GM06990 (cell line): ENCODE data around the gene NFKBIL1.

ENCODE experiments used
- DNase-seq: peaks from one replicate; pipeline ENCODE4 v3.0.0-alpha.2; 2011; ENCODE audit not compliant: insufficient read length; ENCODE audit errors: extremely low read depth
- H3K27me3 ChIP-seq: replicated peaks from 2 replicates; pipeline ENCODE4 v1.6.0; 2011; ENCODE audit warnings: low read length; ENCODE audit not compliant: control insufficient read depth, insufficient read depth
- H3K36me3 ChIP-seq: 2 replicates; pipeline ENCODE4 v1.5.1; 2011; ENCODE audit warnings: low read length; ENCODE audit not compliant: control insufficient read depth, insufficient read depth
- H3K4me3 ChIP-seq: replicated peaks from 2 replicates; pipeline ENCODE4 v1.5.1; 2011; ENCODE audit warnings: low read depth, mild to moderate bottlenecking, control low read depth, low read length
- TF ChIP-seq, protein P1 (sequence below): IDR thresholded peaks from 2 replicates; pipeline ENCODE4 v1.5.1; 2011; ENCODE audit warnings: low read length, control low read depth, mild to moderate bottlenecking, inconsistent platforms; ENCODE audit not compliant: insufficient read depth, poor library complexity, severe bottlenecking

Gene NFKBIL1

GRCh38 chr6:31528821-31529328, 18.5 kb upstream of the NFKBIL1 start, which contains the start of gene MCCD1:
TSS of gene MCCD1 (plus strand) at chr6:31528962. CDS start at chr6:31529015, 53 bp downstream.
- Histone ChIP-seq H3K36me3 (peaks cover 26% of the 10 kb centered on the region), H3K4me3 (no peak within 1 kb of the TSS), H3K27me3 (no peaks in the 10 kb centered on the region)
- DNase-seq, result no peak
- TF ChIP-seq, protein P1, sequence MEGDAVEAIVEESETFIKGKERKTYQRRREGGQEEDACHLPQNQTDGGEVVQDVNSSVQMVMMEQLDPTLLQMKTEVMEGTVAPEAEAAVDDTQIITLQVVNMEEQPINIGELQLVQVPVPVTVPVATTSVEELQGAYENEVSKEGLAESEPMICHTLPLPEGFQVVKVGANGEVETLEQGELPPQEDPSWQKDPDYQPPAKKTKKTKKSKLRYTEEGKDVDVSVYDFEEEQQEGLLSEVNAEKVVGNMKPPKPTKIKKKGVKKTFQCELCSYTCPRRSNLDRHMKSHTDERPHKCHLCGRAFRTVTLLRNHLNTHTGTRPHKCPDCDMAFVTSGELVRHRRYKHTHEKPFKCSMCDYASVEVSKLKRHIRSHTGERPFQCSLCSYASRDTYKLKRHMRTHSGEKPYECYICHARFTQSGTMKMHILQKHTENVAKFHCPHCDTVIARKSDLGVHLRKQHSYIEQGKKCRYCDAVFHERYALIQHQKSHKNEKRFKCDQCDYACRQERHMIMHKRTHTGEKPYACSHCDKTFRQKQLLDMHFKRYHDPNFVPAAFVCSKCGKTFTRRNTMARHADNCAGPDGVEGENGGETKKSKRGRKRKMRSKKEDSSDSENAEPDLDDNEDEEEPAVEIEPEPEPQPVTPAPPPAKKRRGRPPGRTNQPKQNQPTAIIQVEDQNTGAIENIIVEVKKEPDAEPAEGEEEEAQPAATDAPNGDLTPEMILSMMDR, result no peak

DNA sequence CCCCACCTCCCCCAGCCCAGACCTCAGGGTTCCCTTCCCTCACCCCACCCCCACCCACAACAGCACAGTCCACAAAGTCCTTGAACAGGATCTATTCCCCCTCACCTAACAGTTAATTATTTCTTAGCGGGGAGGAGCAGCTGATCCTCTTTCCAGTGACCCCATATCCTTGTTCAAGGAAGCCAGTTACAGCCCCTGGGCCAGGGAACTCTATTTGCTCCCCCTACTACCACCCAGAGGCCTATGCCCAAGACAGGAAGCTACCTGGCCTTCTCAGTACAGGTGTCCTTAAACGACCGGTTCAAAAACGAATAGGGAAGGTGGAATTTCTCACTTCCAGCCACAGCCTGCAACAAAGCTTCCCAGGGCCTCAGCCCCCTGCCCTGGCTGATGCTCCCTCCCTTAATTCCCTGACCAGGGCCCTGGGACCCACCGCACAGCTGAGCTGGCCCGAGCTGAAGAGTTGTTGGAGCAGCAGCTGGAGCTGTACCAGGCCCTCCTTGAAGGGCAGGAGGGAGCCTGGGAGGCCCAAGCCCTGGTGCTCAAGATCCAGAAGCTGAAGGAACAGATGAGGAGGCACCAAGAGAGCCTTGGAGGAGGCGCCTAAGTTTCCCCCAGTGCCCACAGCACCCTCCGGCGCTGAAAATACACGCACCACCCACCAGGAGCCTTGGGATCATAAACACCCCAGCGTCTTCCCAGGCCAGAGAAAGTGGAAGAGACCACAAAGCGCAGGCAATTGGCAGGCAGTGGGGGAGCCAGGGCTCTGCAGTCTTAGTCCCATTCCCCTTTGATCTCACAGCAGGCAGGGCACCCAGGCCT, 17.9 kb upstream of the NFKBIL1 start:
- no peaks in the 10 kb centered on the region for H3K27me3 ChIP-seq
- H3K4me3 ChIP-seq, result no peak overlapping the region
- H3K36me3 ChIP-seq, result peaks cover 31% of the 10 kb centered on the region
- DNase-seq, result no peak
- TF ChIP-seq, protein P1, result no peak

DNA sequence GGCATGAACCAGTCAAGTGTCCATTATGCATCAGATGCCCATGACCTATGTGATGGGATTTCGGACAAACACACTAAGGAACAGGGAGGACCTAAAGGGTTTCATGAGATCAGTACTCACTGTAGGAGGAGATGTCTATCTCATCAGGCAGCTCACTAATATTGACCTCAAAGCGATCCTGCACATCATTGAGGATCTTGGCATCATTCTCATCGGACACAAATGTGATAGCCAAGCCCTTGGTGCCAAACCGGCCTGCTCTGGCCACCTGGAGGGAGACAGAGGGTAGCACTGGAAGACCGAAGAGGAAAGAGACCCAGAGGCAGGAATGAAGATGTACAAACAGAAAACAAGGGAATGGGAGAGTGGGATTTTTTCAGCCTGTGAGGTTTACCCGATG, 16.7 kb upstream of the NFKBIL1 start:
- H3K4me3 ChIP-seq, result no peak overlapping the region
- H3K27me3 ChIP-seq, result no peaks in the 10 kb centered on the region
- TF ChIP-seq, protein P1, result no peak
- DNase-seq, result no peak
- H3K36me3 ChIP-seq, result peaks cover 40% of the 10 kb centered on the region

DNA sequence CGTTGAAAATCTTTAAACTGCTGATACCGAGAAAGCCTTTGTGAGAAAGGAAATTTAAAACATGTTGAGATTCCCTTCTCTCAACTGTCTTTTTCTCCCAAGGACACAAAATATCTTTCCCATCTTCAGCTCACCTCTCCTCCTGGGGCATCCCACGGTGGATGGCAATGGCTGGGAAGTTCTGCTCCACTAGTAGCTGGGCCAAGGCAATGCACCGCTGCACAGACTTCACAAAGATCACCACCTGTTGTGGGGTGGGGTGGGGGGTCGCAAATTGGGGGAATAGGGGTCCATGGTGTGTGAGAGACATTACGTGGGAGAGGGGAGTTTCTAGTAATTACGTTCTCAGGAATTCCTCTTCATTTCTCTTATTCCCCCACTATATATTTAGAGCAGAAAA, 16.2 kb upstream of the NFKBIL1 start:
- DNase-seq, result no peak
- H3K36me3 ChIP-seq, result peaks cover 40% of the 10 kb centered on the region
- no peaks in the 10 kb centered on the region for H3K27me3 ChIP-seq
- TF ChIP-seq, protein P1, result no peak
- H3K4me3 ChIP-seq, result no peak overlapping the region

DNA sequence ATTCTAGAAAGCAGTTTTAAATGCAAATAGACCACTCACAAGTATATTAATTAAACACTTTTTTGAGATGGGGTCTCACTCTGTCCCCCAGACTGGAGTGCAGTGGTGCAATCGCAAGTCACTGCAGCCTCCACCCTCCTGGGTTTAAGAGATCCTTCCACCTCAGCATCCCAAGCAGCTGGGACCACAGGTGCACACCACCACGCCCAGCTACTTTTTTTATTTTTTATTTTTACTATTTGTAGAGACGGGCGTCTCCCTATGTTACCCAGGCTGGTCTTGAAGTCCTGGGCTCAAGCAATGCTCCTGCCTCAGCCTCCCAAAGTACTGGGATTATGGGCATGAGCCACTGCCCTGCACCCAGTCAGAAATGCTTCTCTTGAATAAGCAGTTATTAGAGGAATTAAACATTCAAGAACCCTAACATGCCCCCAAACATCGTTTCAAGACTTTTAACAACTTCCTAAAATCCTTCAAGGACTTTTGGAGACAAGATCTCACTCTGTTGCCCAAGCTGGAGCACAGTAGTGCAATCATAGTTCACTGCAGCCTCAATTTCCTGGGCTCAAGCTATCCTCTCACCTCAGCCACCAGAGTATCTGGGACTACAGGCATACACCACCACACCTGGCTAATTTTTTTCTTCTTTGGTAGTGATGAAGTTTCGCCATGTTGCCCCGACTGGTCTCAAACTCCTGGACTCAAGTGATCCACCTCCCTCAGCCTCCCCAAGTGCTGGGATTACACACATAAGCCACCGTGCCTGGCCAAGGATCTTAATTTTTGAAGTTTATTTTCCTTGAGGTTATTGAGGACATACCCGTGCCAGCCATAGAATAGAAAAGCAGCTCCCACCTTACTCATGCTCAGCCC, 15.4 kb upstream of the NFKBIL1 start:
- TF ChIP-seq, protein P1, result no peak
- Histone ChIP-seq H3K36me3 (peaks cover 48% of the 10 kb centered on the region), H3K27me3 (no peaks in the 10 kb centered on the region), H3K4me3 (no peak overlapping the region)
- DNase-seq, result no peak
